ENCODE measurements around the gene RPP30.
"Not testable (repeated sequence)": the region's sequence is repeated elsewhere in the genome, so short reads cannot be mapped to it uniquely, and the experiment has no call there.

The RPP30 gene

DNA sequence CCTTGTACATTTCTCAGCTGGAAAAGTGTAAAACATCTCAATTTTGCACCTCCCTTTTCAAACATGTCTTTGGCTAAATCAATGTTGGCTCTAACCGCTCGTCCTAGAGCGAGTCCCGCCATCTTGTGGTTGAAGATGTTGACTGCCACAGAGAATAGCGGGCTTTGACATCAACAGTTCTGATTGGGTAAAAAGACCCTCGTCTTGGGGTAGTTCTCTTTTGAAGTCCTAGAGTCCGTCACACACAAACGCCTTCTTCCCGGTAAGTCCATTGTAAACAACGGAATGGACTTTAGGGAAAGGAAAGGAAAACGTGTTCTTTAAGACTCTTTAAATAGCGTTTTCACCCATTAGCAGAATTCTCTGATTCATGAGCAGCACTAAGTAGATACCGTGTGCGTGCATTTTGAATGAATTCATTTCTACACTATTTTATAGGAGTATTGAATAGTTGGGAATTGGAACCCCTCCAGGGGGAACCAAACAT, 452 bp upstream of the RPP30 start:
- Histone ChIP-seq H3K27me3 (replicated peaks) (no peaks in the 10 kb centered on the region), H3K4me3 (ENCODE audit: low read depth, low read length) (peak overlapping the region; percentile 95), H3K36me3 (replicated peaks) (peaks cover 4% of the 10 kb centered on the region), H3K27ac (peak overlapping the region; percentile 42)
- DNase-seq, result peak; percentile 83
- TF ChIP-seq, protein P1, sequence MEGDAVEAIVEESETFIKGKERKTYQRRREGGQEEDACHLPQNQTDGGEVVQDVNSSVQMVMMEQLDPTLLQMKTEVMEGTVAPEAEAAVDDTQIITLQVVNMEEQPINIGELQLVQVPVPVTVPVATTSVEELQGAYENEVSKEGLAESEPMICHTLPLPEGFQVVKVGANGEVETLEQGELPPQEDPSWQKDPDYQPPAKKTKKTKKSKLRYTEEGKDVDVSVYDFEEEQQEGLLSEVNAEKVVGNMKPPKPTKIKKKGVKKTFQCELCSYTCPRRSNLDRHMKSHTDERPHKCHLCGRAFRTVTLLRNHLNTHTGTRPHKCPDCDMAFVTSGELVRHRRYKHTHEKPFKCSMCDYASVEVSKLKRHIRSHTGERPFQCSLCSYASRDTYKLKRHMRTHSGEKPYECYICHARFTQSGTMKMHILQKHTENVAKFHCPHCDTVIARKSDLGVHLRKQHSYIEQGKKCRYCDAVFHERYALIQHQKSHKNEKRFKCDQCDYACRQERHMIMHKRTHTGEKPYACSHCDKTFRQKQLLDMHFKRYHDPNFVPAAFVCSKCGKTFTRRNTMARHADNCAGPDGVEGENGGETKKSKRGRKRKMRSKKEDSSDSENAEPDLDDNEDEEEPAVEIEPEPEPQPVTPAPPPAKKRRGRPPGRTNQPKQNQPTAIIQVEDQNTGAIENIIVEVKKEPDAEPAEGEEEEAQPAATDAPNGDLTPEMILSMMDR (IDR thresholded peaks at IDR 0.05; ENCODE audit: low read depth, low read length, missing control alignments), result peak; percentile 77
- in situ Hi-C loops (cut with HindIII; ENCODE audit: low pct_ligation_motif_present, low sequenced_read_pairs), result loop anchor here (25.0 kb wide), 1 partner anchor 109 kb away; no protein-coding TSS in a partner anchor

DNA sequence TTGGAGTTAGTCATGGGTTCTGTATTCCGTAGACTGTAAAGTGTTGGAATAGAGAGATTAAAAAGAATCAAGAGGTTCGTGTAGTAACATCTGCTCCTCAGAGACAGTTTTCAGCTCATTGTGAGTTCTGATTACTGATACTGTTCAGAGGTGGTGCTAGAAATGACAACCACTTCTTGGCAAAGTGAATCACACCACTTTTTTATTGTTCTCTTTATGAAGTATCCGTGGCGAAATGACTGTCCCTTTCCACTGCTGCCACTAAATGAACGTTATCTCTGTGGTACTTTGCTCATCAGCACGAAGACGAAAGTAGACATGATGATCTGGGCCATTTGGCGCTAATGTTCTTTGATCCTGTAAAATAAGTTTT, 860 bp downstream of the RPP30 start:
- TF ChIP-seq, protein P1 (IDR thresholded peaks at IDR 0.05; ENCODE audit: low read depth, low read length, missing control alignments), result no peak
- DNase-seq, result no peak
- Histone ChIP-seq H3K27ac (no peak overlapping the region), H3K4me3 (ENCODE audit: low read depth, low read length) (peak overlapping the region; percentile 95), H3K36me3 (replicated peaks) (peaks cover 8% of the 10 kb centered on the region), H3K27me3 (replicated peaks) (no peaks in the 10 kb centered on the region)
- in situ Hi-C loops (cut with HindIII; ENCODE audit: low pct_ligation_motif_present, low sequenced_read_pairs), result loop anchor here (25.0 kb wide), 1 partner anchor 110 kb away; no protein-coding TSS in a partner anchor

DNA sequence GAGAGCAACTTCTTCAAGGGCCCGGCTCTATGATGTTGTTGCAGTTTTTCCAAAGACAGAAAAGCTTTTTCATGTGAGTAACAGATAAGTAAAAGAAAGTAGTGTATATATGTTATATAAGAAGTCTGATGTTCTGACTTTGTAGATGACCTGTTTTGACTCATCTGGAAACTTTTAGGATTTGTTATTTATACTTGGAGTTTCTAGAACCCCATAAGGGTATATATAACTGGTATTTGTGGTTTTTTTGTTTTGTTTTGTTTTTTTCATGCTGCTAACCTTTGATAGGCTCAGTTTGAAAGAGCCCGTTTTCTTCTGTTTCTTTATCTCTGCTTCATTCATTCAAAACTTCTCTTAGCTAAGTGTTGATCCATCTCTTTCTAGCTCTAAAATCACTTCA, 7.3 kb downstream of the RPP30 start:
- in situ Hi-C loops (cut with HindIII; ENCODE audit: low pct_ligation_motif_present, low sequenced_read_pairs), result no loop called here
- DNase-seq, result no peak
- no peak overlapping the region for H3K27ac ChIP-seq
- TF ChIP-seq, protein P1 (IDR thresholded peaks at IDR 0.05; ENCODE audit: low read depth, low read length, missing control alignments), result no peak
- H3K4me3 ChIP-seq (ENCODE audit: low read depth, low read length), result no peak overlapping the region
- H3K36me3 ChIP-seq (replicated peaks), result peaks cover 17% of the 10 kb centered on the region
- no peaks in the 10 kb centered on the region for H3K27me3 ChIP-seq (replicated peaks)

DNA sequence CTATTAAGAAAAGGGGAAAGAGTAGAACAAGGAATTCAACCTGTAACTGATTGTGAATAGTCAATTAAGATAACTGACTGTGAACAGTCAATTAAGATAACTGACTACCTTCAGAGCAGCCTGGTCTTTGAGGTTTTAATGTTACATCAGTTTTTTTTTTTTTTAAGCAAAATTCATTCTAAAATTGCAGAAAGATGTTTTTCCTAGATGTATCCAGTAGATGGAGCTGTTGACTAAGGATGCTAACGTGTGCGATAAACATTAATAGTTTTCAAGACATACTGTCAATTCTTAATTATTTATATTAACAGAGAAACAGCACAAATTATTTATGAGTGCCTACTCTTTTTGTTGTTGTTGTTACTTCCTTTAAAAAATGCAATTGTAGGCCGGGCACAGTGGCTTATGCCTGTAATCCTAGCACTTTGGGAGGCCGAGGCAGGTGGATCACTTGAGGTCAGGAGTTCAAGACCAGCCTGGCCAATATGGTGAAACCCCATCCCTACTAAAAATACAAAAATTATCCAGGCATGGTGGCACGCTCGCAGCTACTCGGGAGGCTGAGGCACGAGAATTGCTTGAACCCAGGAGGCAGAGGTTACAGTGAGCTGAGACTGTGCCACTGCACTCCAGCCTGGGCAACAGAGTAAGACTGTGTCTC, 8.4 kb downstream of the RPP30 start:
- in situ Hi-C loops (cut with HindIII; ENCODE audit: low pct_ligation_motif_present, low sequenced_read_pairs); DNase-seq: not testable (repeated sequence)
- TF ChIP-seq, protein P1 (IDR thresholded peaks at IDR 0.05; ENCODE audit: low read depth, low read length, missing control alignments), result peak; percentile 38

DNA sequence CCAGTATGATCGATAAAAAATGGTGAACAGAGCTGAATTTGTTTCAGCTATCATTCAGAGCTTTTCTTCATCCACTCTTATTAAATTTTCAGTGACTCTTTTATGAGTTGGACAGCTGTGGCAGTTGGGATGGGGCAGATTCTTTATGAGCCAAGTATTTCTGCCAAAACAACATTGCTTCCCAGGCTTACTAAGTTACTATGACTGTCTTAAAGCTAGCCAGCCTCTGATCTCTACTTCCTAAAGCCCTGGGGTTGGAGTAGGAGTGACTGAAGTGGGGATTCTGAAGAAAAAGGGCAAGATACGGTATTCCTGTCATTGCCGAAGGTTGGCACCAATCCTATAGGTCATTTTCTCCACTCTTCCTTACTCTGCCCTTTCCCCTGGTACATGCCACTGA, 12.7 kb downstream of the RPP30 start:
- Histone ChIP-seq H3K27me3 (replicated peaks) (no peaks in the 10 kb centered on the region), H3K27ac (peak overlapping the region; percentile 20), H3K36me3 (replicated peaks) (peaks cover 17% of the 10 kb centered on the region), H3K4me3 (ENCODE audit: low read depth, low read length) (no peak overlapping the region)
- in situ Hi-C loops (cut with HindIII; ENCODE audit: low pct_ligation_motif_present, low sequenced_read_pairs), result no loop called here
- peak; percentile 17 for DNase-seq
- TF ChIP-seq, protein P1 (IDR thresholded peaks at IDR 0.05; ENCODE audit: low read depth, low read length, missing control alignments), result no peak

More for the DNA sequence above, 8.4 kb downstream of the RPP30 start:
- H3K36me3 ChIP-seq (replicated peaks), result peaks cover 17% of the 10 kb centered on the region
- H3K4me3 ChIP-seq (ENCODE audit: low read depth, low read length); H3K27me3 ChIP-seq (replicated peaks); H3K27ac ChIP-seq: not testable (repeated sequence)
